Mesodermal cell (in vitro differentiated cells): Measurements from ENCODE around the gene ANAPC10. TPM values are rescaled to one million over a fixed set of nuclear protein-coding genes. Genes with fewer than 3 reads are reported as not detected.
"Not testable (repeated sequence)": the region's sequence is repeated elsewhere in the genome, so short reads cannot be mapped to it uniquely, and the experiment has no call there.

Experiments used
- H3K27ac ChIP-seq: 2 replicates; pipeline ENCODE4 v1.7.0; 2013; ENCODE audit warnings: mild to moderate bottlenecking, low read depth, low read length, moderate library complexity; ENCODE audit not compliant: severe bottlenecking
- H3K36me3 ChIP-seq: 2 replicates; pipeline ENCODE4 v1.7.1; 2013; ENCODE audit warnings: mild to moderate bottlenecking, low read length, moderate library complexity; ENCODE audit not compliant: control insufficient read depth, insufficient read depth
- H3K4me1 ChIP-seq: one replicate; pipeline ENCODE4 v1.7.1; 2013; ENCODE audit warnings: mild to moderate bottlenecking, low read length; ENCODE audit not compliant: insufficient read depth, control insufficient read depth, poor library complexity, severe bottlenecking
- H3K4me3 ChIP-seq: 2 replicates; pipeline ENCODE4 v1.7.0; 2013; ENCODE audit warnings: low read length, control low read depth, mild to moderate bottlenecking; ENCODE audit not compliant: insufficient read depth, poor library complexity, severe bottlenecking; ENCODE audit errors: extremely low read depth
- H3K9me3 ChIP-seq: 2 replicates; pipeline ENCODE4 v1.7.1; 2013; ENCODE audit warnings: mild to moderate bottlenecking, low read length, moderate library complexity; ENCODE audit not compliant: control insufficient read depth
- WGBS, 2 experiments: methylation state at CpG; one replicate each; pipeline ENCODE4 v1.1.5; 2013; ENCODE audit warnings: missing lambda C conversion rate in 2 of 2; ENCODE audit not compliant: insufficient coverage in 2 of 2; 5-methylcytosine and 5-hydroxymethylcytosine counted together
- polyA plus RNA-seq, 2 experiments: library from polyadenylated mRNA; stranded (reverse); fragments of 50-300 nt; gene quantifications; one replicate each; pipeline ENCODE4 v1.2.3, GENCODE V29; 2013

The ANAPC10 gene
- polyA plus RNA-seq (2013, experiment 1 of 2): 34.7 TPM
- 35.4 TPM for polyA plus RNA-seq (2013, experiment 2 of 2)

GRCh38 chr4:145097821-145098674 lies at the start of gene ANAPC10, which contains the start of gene ABCE1:
Gene ANAPC10, minus strand, starts transcription at chr4:145098196. Its CDS starts 2,097 bp downstream, at chr4:145096099.
Gene ABCE1, plus strand, starts transcription at chr4:145098311. Its CDS starts 6,102 bp downstream, at chr4:145104413.
- Histone ChIP-seq H3K27ac (peak within 1 kb of the TSS; percentile 96), H3K4me1 (peaks cover 14% of the 10 kb centered on the region), H3K4me3 (peak within 1 kb of the TSS; percentile 92), H3K36me3 (peaks cover 26% of the 10 kb centered on the region), H3K9me3 (peaks cover 6% of the 10 kb centered on the region)
- WGBS, 2 experiments: 0% methylated on average over 49 to 61 of the region's 67 CpGs

DNA sequence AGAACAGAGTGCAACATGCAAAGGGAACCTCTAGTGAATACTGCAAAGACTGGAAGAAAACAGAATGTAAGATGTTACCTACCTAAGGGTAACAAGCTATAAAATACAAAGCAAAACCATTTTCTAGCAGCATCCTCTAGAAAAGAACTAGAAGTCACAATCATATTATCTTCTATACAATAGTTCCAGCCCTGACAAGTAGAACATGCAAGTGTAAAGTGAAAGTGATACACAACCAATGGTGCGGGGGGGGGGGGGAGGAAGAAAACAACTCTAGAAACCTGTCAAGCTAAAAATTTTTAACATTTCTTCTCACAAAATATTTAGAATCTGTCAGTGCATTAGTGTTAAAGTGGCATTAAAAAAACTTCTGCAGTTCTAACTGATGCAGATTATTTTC lies 38.2 kb upstream of the ANAPC10 start:
- H3K36me3 ChIP-seq: peaks cover 43% of the 10 kb centered on the region

DNA sequence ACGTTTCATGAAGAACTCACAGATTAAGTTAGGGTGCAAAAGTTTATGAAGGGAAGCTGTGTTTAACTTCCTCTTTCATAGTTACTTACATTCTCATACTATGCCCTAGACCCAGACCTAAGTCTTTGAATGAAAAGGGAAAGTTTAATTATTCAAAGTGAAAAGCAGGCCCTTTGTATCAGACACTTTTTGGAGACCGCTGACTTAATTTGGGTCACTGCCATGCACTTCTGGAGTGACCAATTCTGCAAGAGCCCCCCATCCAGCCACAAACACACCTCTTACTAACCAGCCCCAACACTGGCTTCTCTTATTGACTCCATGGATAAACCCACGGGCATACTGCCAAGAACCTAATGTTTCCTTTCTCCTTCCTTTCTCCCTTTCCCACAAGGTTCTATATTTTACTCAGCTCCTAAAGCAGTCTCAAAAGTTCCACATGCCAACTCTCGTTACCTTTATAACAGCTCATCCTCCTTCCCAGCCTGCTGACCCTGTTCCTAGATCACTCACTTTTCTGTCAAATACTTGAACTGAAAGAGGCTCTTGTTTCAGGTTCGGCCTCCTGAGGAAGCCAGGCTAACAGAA lies 34.6 kb upstream of the ANAPC10 start:
- WGBS, 2 experiments: 94 to 96% methylated on average over 3 of the region's 5 CpGs
- H3K4me1 ChIP-seq: no peaks in the 10 kb centered on the region
- H3K9me3 ChIP-seq: no peaks in the 10 kb centered on the region
- H3K27ac ChIP-seq: peak overlapping the region; percentile 29
- peaks cover 30% of the 10 kb centered on the region for H3K36me3 ChIP-seq
- no peak overlapping the region for H3K4me3 ChIP-seq

More for the DNA sequence above, 38.2 kb upstream of the ANAPC10 start:
- H3K9me3 ChIP-seq, H3K4me3 ChIP-seq, H3K4me1 ChIP-seq, H3K27ac ChIP-seq: not testable (repeated sequence)
- WGBS, 2 experiments: no CpG with 5 or more reads among the region's 1 CpG

DNA sequence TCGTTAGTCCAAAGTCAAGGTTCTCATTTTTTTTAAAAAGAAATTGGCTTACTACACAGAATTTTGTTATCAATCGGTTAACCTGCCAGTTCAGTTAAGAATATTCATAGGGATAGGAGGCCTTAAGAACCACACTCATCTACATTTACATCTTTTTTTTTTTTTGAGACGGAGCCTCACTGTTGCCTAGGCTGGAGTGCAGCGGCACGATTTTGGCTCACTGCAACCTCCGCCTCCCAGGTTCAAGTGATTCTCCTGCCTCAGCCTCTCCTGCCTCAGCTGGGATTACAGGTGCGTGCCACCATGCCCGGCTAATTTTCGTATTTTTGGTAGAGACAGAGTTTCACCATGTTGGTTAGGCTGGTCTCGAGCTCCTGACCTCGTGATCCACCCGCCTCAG lies 33.9 kb upstream of the ANAPC10 start:
- H3K36me3 ChIP-seq: peaks cover 29% of the 10 kb centered on the region
- no peaks in the 10 kb centered on the region for H3K9me3 ChIP-seq
- 91% methylated on average over 7 to 10 of the region's 12 CpGs for WGBS, 2 experiments
- no peaks in the 10 kb centered on the region for H3K4me1 ChIP-seq
- no peak overlapping the region for H3K27ac ChIP-seq
- no peak overlapping the region for H3K4me3 ChIP-seq

GRCh38 chr4:145130788-145131399 lies 32.9 kb upstream of the ANAPC10 start:
- Histone ChIP-seq H3K36me3 (peaks cover 38% of the 10 kb centered on the region), H3K4me3 (no peak overlapping the region), H3K9me3 (no peaks in the 10 kb centered on the region), H3K4me1 (no peaks in the 10 kb centered on the region), H3K27ac (peak overlapping the region; percentile 7)
- WGBS, 2 experiments: 86% methylated on average over 1 of the region's 2 CpGs; no CpG with 5 or more reads in 1 of the 2 experiments

DNA sequence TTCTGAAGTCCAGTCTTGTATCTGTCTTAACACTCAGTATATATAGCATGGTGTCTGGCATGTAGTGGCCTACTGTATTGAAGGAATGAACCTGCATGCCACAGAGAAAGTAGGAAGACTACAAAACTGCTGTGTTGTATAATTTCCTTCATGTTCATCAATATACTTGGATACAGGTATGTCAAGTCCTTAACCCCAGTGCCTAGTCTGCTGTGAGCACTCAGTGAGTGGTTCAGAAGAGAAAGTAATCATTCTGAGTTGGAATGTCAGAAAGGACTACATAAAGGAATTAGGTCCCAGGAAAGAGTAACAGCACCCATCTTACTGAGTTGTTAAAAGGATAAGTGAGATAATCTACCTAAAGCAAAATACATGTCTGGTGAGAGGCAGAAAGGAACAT lies 32.1 kb upstream of the ANAPC10 start:
- Histone ChIP-seq H3K27ac (no peak overlapping the region), H3K9me3 (no peaks in the 10 kb centered on the region), H3K36me3 (peaks cover 43% of the 10 kb centered on the region), H3K4me1 (no peaks in the 10 kb centered on the region), H3K4me3 (no peak overlapping the region)

GRCh38 chr4:145125396-145125795 lies 27.4 kb upstream of the ANAPC10 start:
- Histone ChIP-seq H3K9me3 (no peaks in the 10 kb centered on the region), H3K27ac (no peak overlapping the region), H3K4me1 (no peaks in the 10 kb centered on the region), H3K36me3 (peaks cover 60% of the 10 kb centered on the region), H3K4me3 (no peak overlapping the region)
- WGBS, 2 experiments: no CpG with 5 or more reads among the region's 2 CpGs

GRCh38 chr4:145108128-145108527 lies 10.1 kb upstream of the ANAPC10 start:
- no peaks in the 10 kb centered on the region for H3K9me3 ChIP-seq
- no peak overlapping the region for H3K27ac ChIP-seq
- no peak overlapping the region for H3K4me3 ChIP-seq
- no peaks in the 10 kb centered on the region for H3K4me1 ChIP-seq
- H3K36me3 ChIP-seq: peaks cover 77% of the 10 kb centered on the region

DNA sequence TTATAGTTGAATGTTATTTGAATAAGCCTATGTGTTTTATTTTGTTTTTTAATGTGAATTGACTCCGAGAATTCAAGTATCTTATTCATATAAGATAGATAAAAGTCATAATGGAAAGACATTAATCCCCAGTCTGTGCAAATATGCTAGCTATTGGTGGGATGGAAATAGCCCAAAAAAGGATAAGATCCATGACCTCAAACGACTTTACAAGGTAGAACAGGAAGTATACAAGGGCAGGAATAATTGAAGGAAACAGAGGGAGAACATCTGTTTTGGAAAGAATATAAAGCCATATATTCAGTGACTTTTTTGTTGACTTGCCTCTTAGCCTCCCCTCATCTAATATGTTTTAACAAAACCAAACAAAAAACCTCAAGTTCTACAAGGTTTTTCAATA lies 9.1 kb upstream of the ANAPC10 start:
- peaks cover 71% of the 10 kb centered on the region for H3K36me3 ChIP-seq
- H3K4me1 ChIP-seq: no peaks in the 10 kb centered on the region
- no peak overlapping the region for H3K27ac ChIP-seq
- no peak overlapping the region for H3K4me3 ChIP-seq
- 86 to 100% methylated on average over 1 of the region's 2 CpGs for WGBS, 2 experiments
- no peaks in the 10 kb centered on the region for H3K9me3 ChIP-seq

DNA sequence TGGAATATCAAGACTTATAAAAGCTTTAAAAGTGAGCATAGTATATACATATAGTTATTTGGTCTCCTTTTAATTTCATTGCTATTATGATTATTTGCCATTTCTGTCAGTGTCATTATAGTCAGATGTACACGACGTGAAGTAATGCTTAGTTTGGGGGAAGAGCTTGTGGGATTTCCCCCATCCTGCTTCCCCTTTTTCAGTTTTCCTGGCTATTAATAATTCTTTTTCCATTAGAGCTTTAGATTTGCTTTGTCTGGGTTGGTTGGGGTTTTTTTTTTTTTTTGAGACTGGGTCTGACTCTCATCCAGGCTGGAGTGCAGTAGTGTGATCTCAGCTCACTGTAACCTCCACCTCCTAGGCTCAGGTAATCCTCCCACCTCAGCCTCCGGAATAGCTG lies 5.5 kb upstream of the ANAPC10 start:
- no peaks in the 10 kb centered on the region for H3K9me3 ChIP-seq
- H3K4me3 ChIP-seq: no peak overlapping the region
- peaks cover 8% of the 10 kb centered on the region for H3K4me1 ChIP-seq
- H3K36me3 ChIP-seq: peaks cover 38% of the 10 kb centered on the region
- WGBS, 2 experiments: 100% methylated on average over 2 of the region's 3 CpGs; no CpG with 5 or more reads in 1 of the 2 experiments
- no peak overlapping the region for H3K27ac ChIP-seq
